HG03460 (cell line): Measurements from ENCODE around the gene NLGN2.
A peak's percentile ranks its signal among the peaks of the same experiment; 100 is the strongest.
"Not testable (repeated sequence)": the region's sequence is repeated elsewhere in the genome, so short reads cannot be mapped to it uniquely, and the experiment has no call there.

Experiments used
- ATAC-seq: cut with Tn5 transposase; IDR thresholded peaks from one replicate; pipeline ENCODE4 v1.9.1; 2021; ENCODE audit not compliant: unreplicated experiment

NLGN2 gene

GRCh38 chr17:7407485-7408251 is at the start of gene NLGN2:
Gene NLGN2 (plus strand): TSS chr17:7407845. CDS start chr17:7408256, 411 bp downstream.
- no peak for ATAC-seq

- no peak for ATAC-seq
These were observed 45.7 kb upstream of the NLGN2 start for GRCh38 chr17:7361906-7362305.

GRCh38 chr17:7363311-7363710 is 44.3 kb upstream of the NLGN2 start:
- no peak for ATAC-seq

DNA sequence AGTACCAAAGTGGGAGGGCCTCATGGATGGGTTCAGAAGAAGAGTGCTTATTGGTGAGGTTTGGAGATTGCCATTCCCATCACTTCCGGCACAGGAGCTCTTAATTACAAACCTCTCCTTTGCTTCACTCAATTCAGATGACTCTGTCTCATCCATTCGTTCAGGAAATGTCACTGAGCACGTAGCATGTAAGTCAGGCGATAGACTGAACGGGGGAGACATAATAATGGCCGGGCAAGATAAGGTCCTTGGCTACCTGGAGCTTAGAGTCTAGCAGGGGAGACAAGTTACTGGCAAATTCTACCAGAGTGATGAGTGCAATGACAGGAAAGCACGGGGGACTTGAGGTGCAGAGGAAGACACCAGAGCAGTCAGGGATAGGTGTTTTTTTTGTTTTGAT is 41.7 kb upstream of the NLGN2 start:
- not testable (repeated sequence) for ATAC-seq

DNA sequence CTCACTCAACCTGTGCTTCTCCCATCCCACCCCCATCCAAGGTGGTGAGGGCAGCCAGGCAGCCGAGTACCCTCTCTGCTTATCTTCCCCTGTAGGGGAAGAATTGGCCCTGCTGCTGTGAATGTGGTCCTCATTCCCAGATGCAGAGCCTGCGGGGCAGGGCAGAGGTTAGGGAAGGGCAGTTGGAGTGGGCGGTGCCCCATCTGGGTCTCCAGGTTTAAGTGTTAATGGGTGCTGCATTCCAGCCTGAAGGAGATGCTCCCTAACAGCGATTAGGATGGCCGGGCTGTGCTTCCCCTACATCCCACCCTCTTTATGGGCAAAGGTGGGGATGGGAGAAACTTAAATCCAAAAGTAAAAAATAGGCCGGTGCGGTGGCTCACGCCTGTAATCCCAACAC is 40.6 kb upstream of the NLGN2 start:
- ATAC-seq: no peak

DNA sequence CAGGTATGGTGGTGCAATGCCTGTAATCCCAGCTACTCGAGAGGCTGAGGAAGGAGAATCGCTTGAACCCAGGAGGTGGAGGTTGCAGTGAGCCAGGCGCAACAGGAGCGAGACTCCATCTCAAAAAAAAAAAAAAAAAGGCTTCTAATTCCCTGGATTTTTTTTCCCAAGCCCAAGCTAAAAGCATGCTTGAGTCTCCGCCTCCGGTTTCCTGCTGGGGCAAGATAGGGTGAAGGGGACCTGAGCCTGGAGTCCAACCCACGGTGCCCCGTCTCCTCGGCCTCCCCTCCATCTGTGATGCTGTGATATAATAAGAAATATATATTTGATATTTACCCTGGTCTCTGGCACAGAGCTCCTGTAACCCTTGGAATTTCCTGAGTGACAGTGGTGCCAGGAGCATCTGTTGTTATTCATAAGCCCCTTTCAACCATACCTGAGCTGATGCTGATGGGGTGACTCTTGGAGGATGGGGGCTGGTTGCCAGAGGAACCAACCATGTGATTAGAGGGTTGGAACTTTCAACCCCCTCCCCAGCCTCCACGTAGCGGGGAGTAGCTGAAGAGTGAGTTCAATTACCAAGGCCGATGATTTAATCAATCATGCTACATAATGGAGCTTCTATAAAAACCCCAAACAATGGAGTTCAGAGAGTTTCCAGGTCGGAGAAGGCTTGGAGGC is 39.6 kb upstream of the NLGN2 start:
- ATAC-seq: no peak

GRCh38 chr17:7368599-7368994 is 39.0 kb upstream of the NLGN2 start:
- ATAC-seq: not testable (repeated sequence)

- no peak for ATAC-seq
These were observed 37.8 kb upstream of the NLGN2 start for GRCh38 chr17:7369825-7370224.

DNA sequence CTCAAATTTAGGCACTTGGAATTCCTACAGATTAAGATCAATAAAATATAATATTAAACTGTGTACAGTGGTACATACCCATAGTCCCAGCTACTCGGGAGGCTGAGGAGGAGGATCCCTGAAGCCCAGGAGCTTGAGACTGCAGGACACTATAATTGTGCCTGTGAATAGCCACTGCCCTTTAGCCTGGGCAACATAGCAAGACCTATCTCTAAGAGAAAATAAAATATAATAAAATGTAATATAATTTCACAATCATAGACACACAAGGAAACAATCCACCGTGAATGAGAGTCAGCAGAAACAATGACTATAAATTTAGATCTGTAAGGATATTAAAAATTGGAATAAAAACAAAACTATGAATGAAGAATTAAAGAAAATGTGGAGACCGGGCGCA is 36.8 kb upstream of the NLGN2 start:
- no peak for ATAC-seq

DNA sequence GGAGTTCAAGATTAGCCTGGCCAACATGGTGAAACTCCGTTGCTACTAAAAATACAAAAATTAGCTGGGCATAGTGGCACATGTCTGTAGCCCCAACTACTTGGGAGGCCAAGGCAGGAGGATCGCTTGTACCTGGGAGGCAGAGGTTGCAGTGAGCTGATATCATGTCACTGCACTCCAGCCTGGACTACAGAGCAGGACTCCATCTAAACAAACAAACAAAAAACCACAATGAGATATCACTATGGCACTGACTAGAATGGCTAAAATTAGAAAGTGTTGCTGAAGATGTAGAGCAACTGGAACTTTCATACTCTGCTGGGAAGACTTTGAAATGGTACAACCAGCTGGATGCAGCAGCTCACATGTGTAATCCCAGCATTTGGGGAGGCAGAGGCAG is 33.3 kb upstream of the NLGN2 start:
- ATAC-seq: no peak

- ATAC-seq: no peak
These were observed 28.5 kb upstream of the NLGN2 start for GRCh38 chr17:7379134-7379533.

DNA sequence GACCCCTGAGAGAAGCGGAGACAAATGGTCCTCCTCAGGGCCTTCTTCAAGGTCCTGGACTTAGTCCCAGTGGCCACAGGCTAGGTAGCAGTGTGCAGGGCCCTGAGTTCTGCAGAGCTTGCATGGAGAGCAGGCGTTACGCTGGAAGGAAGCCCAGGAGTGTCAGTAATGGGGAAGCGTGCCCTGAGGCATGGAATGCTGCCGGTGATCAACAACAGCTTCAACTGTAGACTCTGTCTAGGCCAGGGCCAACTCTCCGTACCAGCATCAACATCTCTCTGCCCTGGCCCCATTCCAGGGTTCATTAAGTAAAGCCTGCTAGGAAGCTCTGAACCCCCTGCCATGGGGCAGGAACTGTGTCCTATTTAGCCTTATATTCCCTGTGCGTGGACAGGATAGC is 27.3 kb upstream of the NLGN2 start:
- no peak for ATAC-seq

- no peak for ATAC-seq
These were observed 26.6 kb upstream of the NLGN2 start, which contains the start of gene TNK1 for GRCh38 chr17:7380855-7381683. Gene TNK1 (plus strand): TSS chr17:7381089. CDS start chr17:7382927, 1,838 bp downstream.

- ATAC-seq: no peak
These were observed 24.7 kb upstream of the NLGN2 start for GRCh38 chr17:7382901-7383300.

GRCh38 chr17:7383371-7383741 is 24.3 kb upstream of the NLGN2 start:
- no peak for ATAC-seq

DNA sequence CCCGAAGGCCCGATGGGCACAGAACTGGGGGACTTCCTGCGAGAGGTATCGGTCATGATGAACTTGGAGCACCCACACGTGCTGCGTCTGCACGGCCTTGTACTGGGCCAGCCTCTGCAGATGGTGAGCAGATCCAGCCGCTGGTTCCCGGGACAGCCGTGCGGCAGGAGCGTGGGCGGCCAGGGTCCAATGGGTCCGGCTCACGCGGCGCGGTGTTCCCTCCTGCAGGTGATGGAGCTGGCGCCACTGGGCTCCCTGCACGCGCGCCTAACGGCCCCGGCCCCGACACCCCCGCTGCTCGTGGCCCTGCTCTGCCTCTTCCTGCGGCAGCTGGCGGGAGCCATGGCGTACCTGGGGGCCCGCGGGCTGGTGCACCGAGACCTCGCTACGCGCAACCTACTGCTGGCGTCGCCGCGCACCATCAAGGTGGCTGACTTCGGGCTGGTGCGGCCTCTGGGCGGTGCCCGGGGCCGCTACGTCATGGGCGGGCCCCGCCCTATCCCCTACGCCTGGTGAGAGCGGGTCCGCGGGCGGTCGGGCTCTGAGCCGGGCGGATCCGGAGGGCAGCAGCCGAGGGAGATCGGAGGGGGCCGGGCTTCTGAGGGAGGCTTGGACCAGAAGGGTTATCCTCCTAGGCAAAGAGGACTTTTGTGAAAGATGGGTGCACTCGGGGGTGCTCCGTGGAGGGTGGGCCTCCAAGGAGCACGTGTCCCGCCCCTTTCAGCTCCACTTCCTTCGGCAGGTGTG is 23.7 kb upstream of the NLGN2 start:
- peak; percentile 67 for ATAC-seq

DNA sequence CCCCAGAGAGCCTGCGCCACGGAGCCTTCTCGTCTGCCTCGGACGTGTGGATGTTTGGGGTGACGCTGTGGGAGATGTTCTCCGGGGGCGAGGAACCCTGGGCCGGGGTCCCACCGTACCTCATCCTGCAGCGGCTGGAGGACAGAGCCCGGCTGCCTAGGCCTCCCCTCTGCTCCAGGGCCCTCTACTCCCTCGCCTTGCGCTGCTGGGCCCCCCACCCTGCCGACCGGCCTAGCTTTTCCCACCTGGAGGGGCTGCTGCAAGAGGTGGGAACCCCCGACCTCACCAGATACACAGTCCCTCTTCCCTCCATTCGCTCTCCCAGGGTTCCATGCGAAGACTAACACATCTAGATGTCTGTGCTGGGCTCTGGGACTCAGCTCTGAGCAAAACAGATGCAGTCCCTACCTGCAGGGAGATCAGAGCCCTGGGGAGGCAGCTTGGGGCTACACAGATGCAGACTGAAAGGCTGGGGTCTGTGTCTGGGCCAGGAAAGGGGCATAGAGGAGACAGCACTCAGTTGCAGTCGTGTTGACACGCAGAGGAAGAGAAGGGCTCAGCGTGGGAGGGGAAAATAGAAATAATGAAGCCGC is 23.1 kb upstream of the NLGN2 start:
- no peak for ATAC-seq

DNA sequence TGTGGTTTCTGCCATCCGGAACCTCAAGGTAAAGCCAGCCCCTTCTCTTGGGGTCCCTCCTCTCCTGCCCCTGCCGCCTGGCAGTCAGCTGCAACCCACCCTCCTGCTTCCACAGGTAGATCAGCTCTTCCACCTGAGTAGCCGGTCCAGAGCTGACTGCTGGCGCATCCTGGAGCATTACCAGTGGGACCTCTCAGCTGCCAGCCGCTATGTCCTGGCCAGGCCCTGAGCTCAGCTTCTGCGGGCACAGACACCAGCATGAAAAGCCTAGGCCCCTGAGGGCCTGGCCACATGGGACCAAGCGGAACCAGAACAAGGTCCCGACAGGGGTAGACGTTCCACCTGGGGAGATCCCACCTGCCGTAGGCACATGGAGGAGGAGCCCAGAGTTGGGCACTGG is 18.8 kb upstream of the NLGN2 start:
- ATAC-seq: no peak

GRCh38 chr17:7389924-7390910 is 17.4 kb upstream of the NLGN2 start:
- no peak for ATAC-seq
